ENCODE data around the gene RGS6. TPM values are rescaled to one million over a fixed set of nuclear protein-coding genes. Genes with fewer than 3 reads are reported as not detected.

RGS6 gene
- total and polyA plus RNA-seq, 2 of the 4 experiments (the other 2 are of a cell fraction), result not detected

DNA sequence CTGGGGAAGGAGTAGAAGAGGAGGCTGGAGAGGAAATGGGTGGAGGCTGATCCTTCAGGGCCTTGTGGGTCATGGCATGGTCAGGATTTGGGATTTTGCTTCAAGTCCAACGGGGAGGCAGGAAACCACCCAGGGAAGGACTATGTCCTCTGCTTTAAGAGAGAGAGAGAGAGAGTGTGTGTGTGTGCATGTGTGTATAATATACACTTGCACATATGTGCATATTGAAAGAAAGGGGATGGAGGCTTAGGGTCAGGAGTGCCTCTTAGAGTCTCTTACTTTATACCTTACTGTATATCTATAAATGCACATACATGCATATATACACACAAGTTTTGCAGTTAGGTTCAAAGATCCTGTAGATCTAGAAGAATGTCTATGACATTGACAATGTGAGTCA is 94.8 kb downstream of the RGS6 start:
- no peak overlapping the region for H2AK9ac ChIP-seq (replicated peaks; ENCODE audit: low read depth, low read length, poor library complexity)
- WGBS, 2 experiments (ENCODE audit: extremely low coverage in 2 of 2, insufficient read length in 1 of 2), result no CpG with 5 or more reads among the region's 1 CpG
- dilution Hi-C loops (cut with HindIII; ENCODE audit: low sequenced_read_pairs, unreplicated experiment), result no loop called here
- no peak overlapping the region for H4K8ac ChIP-seq (ENCODE audit: low read depth in 2 of 2, low read length in 2 of 2)
- no peak overlapping the region for H3K27ac ChIP-seq (ENCODE audit: insufficient read depth, low read length)
- H3K18ac ChIP-seq (ENCODE audit: low read depth, low read length), result no peak overlapping the region
- CTCF ChIA-PET, result no interaction called here
- POLR2A ChIA-PET (ENCODE audit: unreplicated experiment), result no interaction called here
- intact Hi-C loops (cut with micrococcal nuclease), result no loop called here
- H3K4ac ChIP-seq (ENCODE audit: low read depth, low read length), result no peak overlapping the region
- no peak overlapping the region for H3K4me3 ChIP-seq (ENCODE audit: insufficient read depth, low read depth, low read length)
- no peaks in the 10 kb centered on the region for H4K20me1 ChIP-seq (ENCODE audit: insufficient read depth, low read length)
- no peak for TF ChIP-seq CTCF (conservative IDR thresholded peaks at IDR 0.05; ENCODE audit: low read depth, low read length)
- no peak for TF ChIP-seq MAZ (IDR thresholded peaks at IDR 0.05; ENCODE audit: borderline replicate concordance, low read depth, low read length)
- no peak for TF ChIP-seq BHLHE40 (IDR thresholded peaks at IDR 0.05; ENCODE audit: low read depth, low read length)
- no peak for TF ChIP-seq RCOR1 (IDR thresholded peaks at IDR 0.05; ENCODE audit: insufficient replicate concordance, low read length)
- TF ChIP-seq SMC3 (IDR thresholded peaks at IDR 0.05; ENCODE audit: low read depth, low read length), result no peak
- TF ChIP-seq RAD21 (IDR thresholded peaks at IDR 0.05; ENCODE audit: low read length), result no peak
- no peak for TF ChIP-seq FOS (IDR thresholded peaks at IDR 0.05; ENCODE audit: low read depth, low read length)
- no peak for TF ChIP-seq RFX5 (IDR thresholded peaks at IDR 0.05; ENCODE audit: low read depth, low read length)
- TF ChIP-seq CEBPB (IDR thresholded peaks at IDR 0.05; ENCODE audit: low read depth, low read length), result no peak
- TF ChIP-seq, protein P1, sequence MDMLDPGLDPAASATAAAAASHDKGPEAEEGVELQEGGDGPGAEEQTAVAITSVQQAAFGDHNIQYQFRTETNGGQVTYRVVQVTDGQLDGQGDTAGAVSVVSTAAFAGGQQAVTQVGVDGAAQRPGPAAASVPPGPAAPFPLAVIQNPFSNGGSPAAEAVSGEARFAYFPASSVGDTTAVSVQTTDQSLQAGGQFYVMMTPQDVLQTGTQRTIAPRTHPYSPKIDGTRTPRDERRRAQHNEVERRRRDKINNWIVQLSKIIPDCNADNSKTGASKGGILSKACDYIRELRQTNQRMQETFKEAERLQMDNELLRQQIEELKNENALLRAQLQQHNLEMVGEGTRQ (IDR thresholded peaks at IDR 0.05; ENCODE audit: low read depth, low read length), result no peak
- TF ChIP-seq POLR2A (IDR thresholded peaks at IDR 0.05; ENCODE audit: low read depth, low read length), result no peak
- TF ChIP-seq CHD1 (IDR thresholded peaks at IDR 0.05; ENCODE audit: low read depth, low read length), result no peak
- TF ChIP-seq NFE2L2 (IDR thresholded peaks at IDR 0.05; ENCODE audit: low read depth, low read length), result no peak
- TF ChIP-seq MAFK (IDR thresholded peaks at IDR 0.05; ENCODE audit: low read depth, low read length), result no peak
- H3K4me1 ChIP-seq (ENCODE audit: control insufficient read depth, insufficient read depth, low read length), result no peaks in the 10 kb centered on the region
- H3K4me2 ChIP-seq (ENCODE audit: low read depth, low read length), result no peak overlapping the region
- BruUV-seq (replicated peaks), result no TSS peak
- H2AFZ ChIP-seq (replicated peaks; ENCODE audit: low read length, poor library complexity), result no peak overlapping the region
- H2AK5ac ChIP-seq (ENCODE audit: low read depth, low read length), result no peak overlapping the region
- DNase-seq (no peak), ATAC-seq (ENCODE audit: low read depth) (no peak)
- H2BK120ac ChIP-seq (ENCODE audit: low read depth, low read length), result no peak overlapping the region
- no peak overlapping the region for H2BK15ac ChIP-seq (ENCODE audit: low read depth, low read length)
- no peaks in the 10 kb centered on the region for H3K9me1 ChIP-seq (ENCODE audit: insufficient read depth, low read length)
- no peak overlapping the region for H3K9ac ChIP-seq (ENCODE audit: low read depth, low read length)
- H3K36me3 ChIP-seq (ENCODE audit: control insufficient read depth, insufficient read depth, low read length), result no peaks in the 10 kb centered on the region
- H3K9me3 ChIP-seq (ENCODE audit: control insufficient read depth, insufficient read depth, low read length), result no peaks in the 10 kb centered on the region
- H4K91ac ChIP-seq (ENCODE audit: insufficient read depth, low read depth, low read length), result no peak overlapping the region
- H2BK5ac ChIP-seq (ENCODE audit: low read depth, low read length, poor library complexity, severe bottlenecking), result no peak overlapping the region
- in situ Hi-C loops (cut with MboI; ENCODE audit: low sequenced_read_pairs), result no loop called here
- no peak overlapping the region for H2BK20ac ChIP-seq (ENCODE audit: low read depth, low read length)
- no peaks in the 10 kb centered on the region for H3K27me3 ChIP-seq (ENCODE audit: control insufficient read depth, insufficient read depth, low read length)
- no peak overlapping the region for H3K23ac ChIP-seq (ENCODE audit: low read depth, low read length)
- H3K14ac ChIP-seq (replicated peaks; ENCODE audit: low read depth, low read length), result no peak overlapping the region
- H3K79me1 ChIP-seq (ENCODE audit: low read depth in 1 of 2, low read length in 2 of 2), result no peaks in the 10 kb centered on the region
- H4K5ac ChIP-seq (ENCODE audit: low read depth, low read length), result no peak overlapping the region
- no peak overlapping the region for H3K56ac ChIP-seq (ENCODE audit: extremely low read depth, insufficient read depth, low read length)
